Osteoblast (primary cell): Measurements from ENCODE around the gene SEPHS1. TPM values are rescaled to one million over a fixed set of nuclear protein-coding genes. Genes with fewer than 3 reads are reported as not detected.

Experiments
- DNase-seq: peaks from one replicate; pipeline ENCODE4 v3.0.0; 2011; ENCODE audit warnings: low spot score, mixed read lengths; ENCODE audit not compliant: insufficient read length; ENCODE audit errors: missing footprints
- H2AFZ ChIP-seq: 2 replicates; pipeline ENCODE4 v1.6.0; 2011; ENCODE audit warnings: mild to moderate bottlenecking, low read length
- H3K27ac ChIP-seq: 2 replicates; pipeline ENCODE4 v1.5.1; 2011; ENCODE audit warnings: mild to moderate bottlenecking, low read depth, low read length, moderate library complexity
- H3K27me3 ChIP-seq: 2 replicates; pipeline ENCODE4 v1.6.0; 2012; ENCODE audit warnings: mild to moderate bottlenecking, control low read depth, inconsistent platforms, low read length, moderate library complexity; ENCODE audit not compliant: insufficient read depth
- H3K36me3 ChIP-seq: 2 replicates; pipeline ENCODE4 v1.5.1; 2011; ENCODE audit warnings: mild to moderate bottlenecking, low read length, control low read depth, moderate library complexity; ENCODE audit not compliant: insufficient read depth
- H3K4me1 ChIP-seq: 2 replicates; pipeline ENCODE4 v1.5.1; 2011; ENCODE audit warnings: mild to moderate bottlenecking, low read length, control low read depth, moderate library complexity; ENCODE audit not compliant: insufficient read depth
- H3K4me2 ChIP-seq: 2 replicates; pipeline ENCODE4 v1.6.0; 2011; ENCODE audit warnings: mild to moderate bottlenecking, low read length; ENCODE audit not compliant: insufficient read depth
- H3K4me3 ChIP-seq: fragments of 200-600 bp; sonication (generic); 3 replicates; pipeline ENCODE4 v1.5.1; 2012; ENCODE audit warnings: mild to moderate bottlenecking, low read length, inconsistent platforms; ENCODE audit not compliant: insufficient read depth
- H3K79me2 ChIP-seq: 2 replicates; pipeline ENCODE4 v1.6.0; 2012; ENCODE audit warnings: mild to moderate bottlenecking, low read length, control low read depth, inconsistent platforms; ENCODE audit not compliant: insufficient read depth
- H3K9me3 ChIP-seq: 2 replicates; pipeline ENCODE4 v1.5.1; 2011; ENCODE audit warnings: low read depth, low read length, control low read depth
- H4K20me1 ChIP-seq: 2 replicates; pipeline ENCODE4 v1.6.0; 2012; ENCODE audit warnings: mild to moderate bottlenecking, low read length, control low read depth; ENCODE audit not compliant: insufficient read depth
- CTCF ChIP-seq: IDR thresholded peaks from 2 replicates; pipeline ENCODE4 v1.5.1; 2011; ENCODE audit warnings: mild to moderate bottlenecking, low read depth, low read length, moderate library complexity; ENCODE audit errors: extremely low read depth
- total RNA-seq: library from RNA; depleted of rRNA; stranded (reverse); fragments of >200 nt; gene quantifications from 2 replicates; pipeline ENCODE4 v1.2.3, GENCODE V29; 2012

SEPHS1 gene
- total RNA-seq = 31.1 and 37.4 TPM in 2 replicates

GRCh38 chr10:13348216-13349017 is at the start of gene SEPHS1:
SEPHS1 (minus strand) TSS chr10:13348293; CDS start chr10:13344950, 3,343 bp downstream.
- Histone ChIP-seq H3K4me1 (peaks cover 31% of the 10 kb centered on the region), H3K79me2 (peaks cover 33% of the 10 kb centered on the region), H4K20me1 (peaks cover 5% of the 10 kb centered on the region), H3K9me3 (no peaks in the 10 kb centered on the region), H2AFZ (peak within 1 kb of the TSS; percentile 87), H3K27me3 (peaks cover 31% of the 10 kb centered on the region), H3K36me3 (peaks cover 3% of the 10 kb centered on the region), H3K27ac (peak within 1 kb of the TSS; percentile 82), H3K4me2 (peak within 1 kb of the TSS; percentile 97), H3K4me3 (peak within 1 kb of the TSS; percentile 83)
- peak; percentile 96 for DNase-seq
- TF ChIP-seq CTCF = no peak

GRCh38 chr10:13397052-13397451 is 49.0 kb upstream of the SEPHS1 start:
- H4K20me1 ChIP-seq = no peaks in the 10 kb centered on the region
- no peaks in the 10 kb centered on the region for H3K9me3 ChIP-seq
- H3K27me3 ChIP-seq = peaks cover 20% of the 10 kb centered on the region
- no peaks in the 10 kb centered on the region for H3K4me1 ChIP-seq
- no peak overlapping the region for H3K4me3 ChIP-seq
- no peak for TF ChIP-seq CTCF
- H2AFZ ChIP-seq = no peak overlapping the region
- H3K27ac ChIP-seq = no peak overlapping the region
- no peak overlapping the region for H3K4me2 ChIP-seq
- no peaks in the 10 kb centered on the region for H3K36me3 ChIP-seq
- no peaks in the 10 kb centered on the region for H3K79me2 ChIP-seq
- no peak for DNase-seq

GRCh38 chr10:13396369-13396768 is 48.3 kb upstream of the SEPHS1 start:
- no peak overlapping the region for H2AFZ ChIP-seq
- H4K20me1 ChIP-seq = no peaks in the 10 kb centered on the region
- H3K36me3 ChIP-seq = no peaks in the 10 kb centered on the region
- no peaks in the 10 kb centered on the region for H3K9me3 ChIP-seq
- no peaks in the 10 kb centered on the region for H3K79me2 ChIP-seq
- DNase-seq = no peak
- no peak for TF ChIP-seq CTCF
- H3K4me1 ChIP-seq = no peaks in the 10 kb centered on the region
- peaks cover 20% of the 10 kb centered on the region for H3K27me3 ChIP-seq
- no peak overlapping the region for H3K4me2 ChIP-seq
- H3K4me3 ChIP-seq = no peak overlapping the region
- H3K27ac ChIP-seq = no peak overlapping the region

GRCh38 chr10:13395540-13395939 is 47.4 kb upstream of the SEPHS1 start:
- Histone ChIP-seq H3K27ac (no peak overlapping the region), H4K20me1 (no peaks in the 10 kb centered on the region), H2AFZ (no peak overlapping the region), H3K4me3 (no peak overlapping the region), H3K27me3 (peaks cover 22% of the 10 kb centered on the region), H3K79me2 (no peaks in the 10 kb centered on the region), H3K4me1 (no peaks in the 10 kb centered on the region), H3K4me2 (no peak overlapping the region), H3K9me3 (no peaks in the 10 kb centered on the region), H3K36me3 (no peaks in the 10 kb centered on the region)
- no peak for TF ChIP-seq CTCF
- DNase-seq = no peak
